Smooth muscle cell (in vitro differentiated cells): ENCODE measurements around the gene ANXA8. TPM values are rescaled to one million over a fixed set of nuclear protein-coding genes. Genes with fewer than 3 reads are reported as not detected.

Experiments
- DNase-seq: peaks from one replicate; lab custom pipeline; 2025; ENCODE audit not compliant: unreplicated experiment; lab: John Stamatoyannopoulos, UW
- H2AFZ ChIP-seq: fragments of 200-600 bp; sonication (generic); 2 replicates; pipeline ENCODE4 v1.6.0; 2016; ENCODE audit warnings: antibody characterized with exemption, low read depth, mild to moderate bottlenecking
- H3F3A ChIP-seq: fragments of 200-600 bp; sonication (generic); 2 replicates; pipeline ENCODE4 v1.6.0; 2017; ENCODE audit warnings: antibody characterized with exemption, low read depth
- H3K27ac ChIP-seq: fragments of 200-600 bp; sonication (generic); 2 replicates; pipeline ENCODE4 v1.5.1; 2016; ENCODE audit warnings: low read depth, mild to moderate bottlenecking
- H3K27me3 ChIP-seq: fragments of 200-600 bp; sonication (generic); 2 replicates; pipeline ENCODE4 v1.6.1; 2016; ENCODE audit warnings: low read depth, mild to moderate bottlenecking
- H3K36me3 ChIP-seq: fragments of 200-600 bp; sonication (generic); 2 replicates; pipeline ENCODE4 v1.5.1; 2016; ENCODE audit warnings: low read depth
- H3K4me1 ChIP-seq: fragments of 200-600 bp; sonication (generic); 2 replicates; pipeline ENCODE4 v1.5.1; 2016; ENCODE audit warnings: low read depth
- H3K4me2 ChIP-seq: fragments of 200-600 bp; sonication (generic); 2 replicates; pipeline ENCODE4 v1.6.0; 2016; ENCODE audit warnings: mild to moderate bottlenecking
- H3K4me3 ChIP-seq: fragments of 200-600 bp; sonication (generic); 2 replicates; pipeline ENCODE4 v1.5.1; 2016; ENCODE audit warnings: mild to moderate bottlenecking
- H3K79me2 ChIP-seq: fragments of 200-600 bp; sonication (generic); 2 replicates; pipeline ENCODE4 v1.6.0; 2016; ENCODE audit warnings: low read depth, mild to moderate bottlenecking
- H3K9ac ChIP-seq: fragments of 200-600 bp; sonication (generic); 2 replicates; pipeline ENCODE4 v1.6.0; 2016; ENCODE audit warnings: low read depth
- H3K9me3 ChIP-seq: fragments of 200-600 bp; sonication (generic); replicated peaks from 2 replicates; pipeline ENCODE4 v1.5.1; 2016; ENCODE audit warnings: low read depth
- H4K20me1 ChIP-seq: fragments of 200-600 bp; sonication (generic); 2 replicates; pipeline ENCODE4 v1.6.0; 2016; ENCODE audit warnings: low read depth
- CTCF ChIP-seq: fragments of 200-600 bp; sonication (generic); IDR thresholded peaks from 2 replicates; pipeline ENCODE4 v1.5.1; 2017; ENCODE audit warnings: borderline replicate concordance, mild to moderate bottlenecking, antibody characterized with exemption; ENCODE audit not compliant: insufficient read depth, poor library complexity, severe bottlenecking
- WGBS: methylation state at CpG from one replicate; pipeline ENCODE4 v1.1.7; 2016; ENCODE audit warnings: low lambda C conversion rate; 5-methylcytosine and 5-hydroxymethylcytosine counted together
- polyA plus RNA-seq: library from polyadenylated mRNA; unstranded; fragments of >200 nt; fragmentation: Nextera tagmentation; extraction: Ambion mirVana; gene quantifications from 2 replicates; pipeline ENCODE4 v1.2.1, GENCODE V29; 2016
- total RNA-seq: library from RNA; depleted of rRNA; stranded (reverse); fragments of >200 nt; gene quantifications from 2 replicates; pipeline ENCODE4 v1.2.3, GENCODE V29; 2014

The ANXA8 gene
- total and polyA plus RNA-seq, 2 experiments from 2014 or later: 17.1 to 55.1 TPM

- no peaks in the 10 kb centered on the region for H3K4me1 ChIP-seq
Observed at GRCh38 chr10:47444047-47444446, 39.9 kb downstream of the ANXA8 start.

DNA sequence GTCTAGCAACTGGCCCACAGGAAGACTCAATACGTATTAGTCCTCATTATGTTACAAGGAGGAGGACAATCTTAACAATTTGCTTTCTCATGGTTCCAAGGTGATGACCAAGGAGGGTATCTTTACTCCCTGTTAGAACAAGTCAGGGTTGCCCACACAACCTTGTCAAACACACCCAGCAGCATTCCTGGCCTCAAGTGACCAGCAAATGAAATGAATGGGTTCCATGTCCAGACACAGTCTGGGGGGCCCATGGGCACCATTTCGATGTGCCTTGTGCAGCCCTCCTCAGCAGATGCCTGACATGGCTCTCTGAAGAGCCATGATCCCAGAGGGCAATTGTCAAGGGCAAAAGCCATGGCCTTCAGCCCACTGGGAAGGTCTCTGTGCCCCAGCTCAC is 40.8 kb downstream of the ANXA8 start:
- peaks cover 2% of the 10 kb centered on the region for H3K9me3 ChIP-seq
- no peak overlapping the region for H3K4me3 ChIP-seq
- DNase-seq: no peak
- H3K27me3 ChIP-seq: no peaks in the 10 kb centered on the region
- H3K9ac ChIP-seq: no peak overlapping the region
- TF ChIP-seq CTCF: no peak
- no peak overlapping the region for H3K27ac ChIP-seq
- no peaks in the 10 kb centered on the region for H3K79me2 ChIP-seq
- 76% methylated on average over 2 of the region's 2 CpGs for WGBS
- H3K36me3 ChIP-seq: no peaks in the 10 kb centered on the region
- H3F3A ChIP-seq: no peaks in the 10 kb centered on the region
- H3K4me2 ChIP-seq: no peak overlapping the region
- no peak overlapping the region for H2AFZ ChIP-seq
- H3K4me1 ChIP-seq: no peaks in the 10 kb centered on the region
- H4K20me1 ChIP-seq: no peaks in the 10 kb centered on the region

More at GRCh38 chr10:47444047-47444446, 39.9 kb downstream of the ANXA8 start:
- DNase-seq: no peak
- Histone ChIP-seq H3F3A (no peaks in the 10 kb centered on the region), H2AFZ (no peak overlapping the region), H3K27me3 (no peaks in the 10 kb centered on the region), H3K36me3 (no peaks in the 10 kb centered on the region), H3K79me2 (no peaks in the 10 kb centered on the region), H3K4me3 (no peak overlapping the region), H4K20me1 (no peaks in the 10 kb centered on the region), H3K9ac (no peak overlapping the region), H3K27ac (no peak overlapping the region), H3K4me2 (no peak overlapping the region), H3K9me3 (peaks cover 2% of the 10 kb centered on the region)
- TF ChIP-seq CTCF: no peak
- WGBS: 100% methylated on average over 1 of the region's 2 CpGs

- Histone ChIP-seq H3K36me3 (no peaks in the 10 kb centered on the region), H3K27me3 (no peaks in the 10 kb centered on the region), H2AFZ (no peak overlapping the region), H3K9me3 (peaks cover 2% of the 10 kb centered on the region), H3K4me1 (no peaks in the 10 kb centered on the region), H3K79me2 (no peaks in the 10 kb centered on the region), H3K4me3 (no peak overlapping the region), H3F3A (no peaks in the 10 kb centered on the region), H4K20me1 (no peaks in the 10 kb centered on the region), H3K4me2 (no peak overlapping the region), H3K9ac (no peak overlapping the region), H3K27ac (no peak overlapping the region)
- WGBS: 92% methylated on average over 5 of the region's 5 CpGs
- no peak for DNase-seq
- no peak for TF ChIP-seq CTCF
Observed at GRCh38 chr10:47442351-47442750, 41.6 kb downstream of the ANXA8 start.

GRCh38 chr10:47441938-47442337 is 42.0 kb downstream of the ANXA8 start:
- peaks cover 2% of the 10 kb centered on the region for H3K9me3 ChIP-seq
- no peak overlapping the region for H3K4me2 ChIP-seq
- no peak for TF ChIP-seq CTCF
- H3K4me3 ChIP-seq: no peak overlapping the region
- no peak overlapping the region for H3K27ac ChIP-seq
- no peaks in the 10 kb centered on the region for H3F3A ChIP-seq
- H2AFZ ChIP-seq: no peak overlapping the region
- H3K79me2 ChIP-seq: no peaks in the 10 kb centered on the region
- no peaks in the 10 kb centered on the region for H3K27me3 ChIP-seq
- no peaks in the 10 kb centered on the region for H3K4me1 ChIP-seq
- no peaks in the 10 kb centered on the region for H4K20me1 ChIP-seq
- no peak overlapping the region for H3K9ac ChIP-seq
- H3K36me3 ChIP-seq: no peaks in the 10 kb centered on the region
- no peak for DNase-seq
- 87% methylated on average over 4 of the region's 4 CpGs for WGBS
